GM18907 (cell line): ENCODE results near the gene TRIM49D2.
"Not testable (repeated sequence)": the region's sequence is repeated elsewhere in the genome, so short reads cannot be mapped to it uniquely, and the experiment has no call there.

Experiments
- ATAC-seq: cut with Tn5 transposase; IDR thresholded peaks from one replicate; pipeline ENCODE4 v1.9.1; 2021; ENCODE audit warnings: mild to moderate bottlenecking, moderate library complexity; ENCODE audit not compliant: unreplicated experiment

TRIM49D2 gene, protein sequence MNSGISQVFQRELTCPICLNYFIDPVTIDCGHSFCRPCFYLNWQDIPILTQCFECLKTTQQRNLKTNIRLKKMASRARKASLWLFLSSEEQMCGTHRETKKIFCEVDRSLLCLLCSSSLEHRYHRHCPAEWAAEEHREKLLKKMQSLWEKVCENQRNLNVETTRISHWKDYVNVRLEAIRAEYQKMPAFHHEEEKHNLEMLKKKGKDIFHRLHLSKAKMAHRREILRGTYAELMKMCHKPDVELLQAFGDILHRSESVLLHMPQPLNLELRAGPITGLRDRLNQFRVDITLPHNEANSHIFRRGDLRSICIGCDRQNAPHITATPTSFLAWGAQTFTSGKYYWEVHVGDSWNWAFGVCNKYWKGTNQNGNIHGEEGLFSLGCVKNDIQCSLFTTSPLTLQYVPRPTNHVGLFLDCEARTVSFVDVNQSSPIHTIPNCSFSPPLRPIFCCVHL

DNA sequence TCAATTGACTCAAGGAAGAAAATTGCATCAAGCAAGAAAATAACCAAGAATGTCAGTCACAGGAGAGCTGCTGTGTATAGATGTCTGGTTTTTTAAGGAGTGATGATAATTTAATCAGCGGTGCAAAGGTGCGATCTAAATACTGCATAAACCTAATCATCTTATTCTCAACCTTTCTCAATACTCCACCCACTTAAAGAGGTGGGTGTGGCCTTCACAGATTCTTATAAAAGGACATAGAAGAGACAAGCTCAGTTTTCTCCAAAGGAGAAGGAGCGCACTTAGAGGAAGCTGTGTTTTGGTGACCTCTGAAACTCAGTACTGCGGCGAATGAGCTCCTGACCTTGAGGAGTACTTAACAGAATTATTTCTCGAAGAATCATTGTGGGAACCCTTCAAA, at the start of gene TRIM49D2:
TSS of gene TRIM49D2 (plus strand) at position 301 of the 400 bp plus-strand sequence. CDS start 2,698 bp downstream, outside the sequence.
- ATAC-seq, result not testable (repeated sequence)

DNA sequence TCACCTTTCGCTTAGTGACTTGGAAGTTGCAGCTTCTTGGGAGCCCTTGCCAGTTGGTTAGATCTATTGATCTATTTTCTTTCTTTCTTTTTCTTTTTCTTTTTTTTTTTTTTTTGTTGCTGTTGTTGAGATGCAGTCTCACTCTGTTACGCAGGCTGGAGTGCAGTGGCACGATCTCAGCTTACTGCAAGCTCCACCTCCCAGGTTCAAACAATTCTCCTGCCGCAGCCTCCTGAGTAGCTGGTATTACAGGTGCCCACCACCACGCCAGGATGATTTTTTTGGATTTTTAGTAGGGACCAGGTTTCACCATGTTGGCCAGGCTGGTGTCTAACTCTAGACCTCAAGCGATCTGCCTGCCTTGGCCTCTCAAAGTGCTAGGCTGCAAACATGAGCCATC, 46.4 kb upstream of the TRIM49D2 start:
- not testable (repeated sequence) for ATAC-seq

DNA sequence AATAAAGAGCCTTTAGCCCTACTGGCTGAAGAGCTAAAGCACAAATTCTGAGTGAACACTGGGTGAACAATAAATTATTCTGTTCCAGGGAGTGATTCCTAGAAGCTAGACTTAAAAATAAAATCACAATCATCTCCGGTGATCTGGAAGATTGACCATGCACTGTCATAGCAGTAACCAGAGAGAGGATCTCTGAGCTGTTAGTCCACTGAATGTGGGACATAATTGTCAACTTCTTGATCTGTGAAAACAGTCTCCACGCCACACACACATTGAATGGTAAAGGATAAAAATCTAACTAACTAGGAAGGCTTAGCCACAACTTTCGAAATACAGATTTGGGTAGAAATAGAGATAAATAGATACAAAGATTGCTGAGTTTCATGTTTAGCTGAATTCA, 30.6 kb upstream of the TRIM49D2 start:
- ATAC-seq, result not testable (repeated sequence)

DNA sequence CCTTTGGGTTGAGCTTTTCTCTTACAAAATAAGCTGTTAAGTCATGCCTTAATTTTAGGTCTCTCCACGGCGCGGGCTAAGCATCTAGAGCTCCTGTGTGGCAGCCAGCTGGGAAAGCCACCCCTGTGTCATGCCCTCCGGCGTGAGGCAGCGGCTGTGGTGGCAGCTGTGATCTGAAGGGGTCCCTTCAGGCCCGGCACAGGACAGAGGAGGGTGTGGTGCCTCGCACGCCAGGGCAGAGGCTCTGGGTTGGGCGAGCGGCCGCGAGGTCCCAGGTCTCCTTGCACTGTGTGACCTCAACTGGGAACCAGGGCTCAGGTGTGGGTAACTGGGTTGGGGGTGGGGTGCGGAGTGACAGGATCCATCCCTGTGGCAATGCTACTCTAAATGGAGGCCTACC, 23.1 kb upstream of the TRIM49D2 start:
- ATAC-seq, result not testable (repeated sequence)

DNA sequence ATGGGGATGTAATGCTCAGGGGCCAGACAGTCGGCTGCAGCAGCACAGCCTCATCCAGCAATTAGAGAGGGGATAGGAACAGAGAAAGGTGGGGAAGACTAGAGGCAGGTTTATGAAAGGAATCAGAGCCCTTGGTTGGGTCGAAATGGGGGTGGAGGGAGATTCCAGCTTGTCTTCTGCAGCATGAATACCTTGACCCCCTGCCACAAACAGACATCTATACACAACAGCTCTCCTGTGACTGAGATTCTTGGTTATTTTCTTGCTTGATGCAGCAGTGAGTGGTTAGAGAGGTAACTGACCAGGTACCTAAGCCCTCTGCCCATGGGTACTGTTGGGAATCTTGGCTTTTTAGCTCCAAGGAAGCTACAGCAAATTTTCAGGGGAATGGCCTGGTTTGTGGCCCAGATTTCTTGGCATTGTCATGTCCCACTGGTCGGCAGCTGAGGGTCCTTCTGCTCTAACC, 1.6 kb upstream of the TRIM49D2 start, which contains the start of gene TRIM49D1:
TSS of gene TRIM49D1 (minus strand) at position 51 of the 466 bp plus-strand sequence. CDS start 4,535 bp downstream, outside the sequence.
- no peak for ATAC-seq

DNA sequence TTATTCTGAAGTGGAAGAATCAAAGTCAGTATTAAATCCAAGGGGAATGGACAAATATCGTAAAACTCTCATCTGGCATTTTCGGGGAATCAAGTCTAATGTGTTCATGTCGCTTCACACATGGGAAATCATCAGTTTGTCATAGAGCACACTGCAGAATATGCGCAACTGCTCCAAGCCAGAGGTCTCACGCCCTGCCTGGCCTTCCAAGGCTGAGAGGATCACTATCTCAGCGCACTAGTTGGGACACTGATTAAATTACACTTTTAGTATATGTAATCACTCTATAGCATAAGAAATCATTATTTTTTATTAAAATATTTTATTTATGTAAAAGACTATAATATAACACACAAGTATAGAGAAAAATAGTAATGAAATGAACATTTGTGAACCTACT, 37.0 kb downstream of the TRIM49D2 start:
- ATAC-seq, result not testable (repeated sequence)

DNA sequence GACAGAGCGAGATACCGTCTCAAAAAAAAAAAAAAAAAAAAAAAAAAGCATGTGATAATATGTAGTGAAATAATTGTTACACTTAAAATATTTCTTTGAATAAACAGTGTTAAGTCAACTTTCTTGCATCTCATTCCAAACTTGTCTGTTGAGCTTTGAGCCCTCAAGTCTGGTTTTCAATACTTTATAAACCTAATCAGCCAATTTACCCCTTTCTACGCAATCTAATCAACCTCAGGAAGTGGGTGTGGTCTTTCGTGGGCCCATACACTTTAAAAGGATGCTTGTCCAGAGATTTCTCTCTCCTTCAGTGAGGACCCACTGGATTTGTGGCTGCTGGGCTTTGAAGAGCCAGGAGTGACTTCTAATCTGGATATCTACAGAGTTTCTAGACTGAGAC, 41.9 kb downstream of the TRIM49D2 start, which contains the start of gene TRIM64:
TSS of gene TRIM64 (plus strand) at position 301 of the 400 bp plus-strand sequence. CDS start 2,467 bp downstream, outside the sequence.
- not testable (repeated sequence) for ATAC-seq
